Activated T-cell treated with anti-CD3 and anti-CD28 coated beads, Interleukin-2, amount 50 U/mL, for 4 hours (primary cell): ENCODE measurements around the gene CCNB2. TPM values are rescaled to one million over a fixed set of nuclear protein-coding genes. Genes with fewer than 3 reads are reported as not detected.

ENCODE experiments used
- ATAC-seq, 2 donors: fragments of 200-7000 bp; cut with Tn5 transposase; one replicate each; pipeline ENCODE4 v1.10.0; 2021
- DNase-seq: peaks from one replicate; pipeline ENCODE4 v3.0.0-alpha.2; 2020
- H3K27me3 Mint-ChIP-seq: one replicate; pipeline ENCODE4 v1.8.0; 2021; ENCODE audit warnings: low read depth, mixed read lengths
- H3K36me3 Mint-ChIP-seq: one replicate; pipeline ENCODE4 v1.8.0; 2022; ENCODE audit warnings: mixed read lengths; ENCODE audit not compliant: insufficient read depth
- H3K4me1 Mint-ChIP-seq: one replicate; pipeline ENCODE4 v1.8.0; 2021; ENCODE audit warnings: low read depth, mixed read lengths
- H3K4me3 Mint-ChIP-seq: one replicate; pipeline ENCODE4 v1.8.0; 2021; ENCODE audit warnings: mild to moderate bottlenecking, moderate library complexity, mixed read lengths
- H3K9me3 Mint-ChIP-seq: one replicate; pipeline ENCODE4 v1.8.0; 2021; ENCODE audit warnings: mixed read lengths
- total RNA-seq, 3 donors: library from RNA; stranded (reverse); gene quantifications; one replicate each; pipeline ENCODE4 v1.2.1, GENCODE V29; 2021

Gene CCNB2
- total RNA-seq, result 1 to 10 TPM; 1.8 to 2.7 (median 2.3) TPM

GRCh38 chr15:59104912-59105732 lies at the start of gene CCNB2:
TSS of gene CCNB2 (plus strand) at chr15:59105146. CDS start at chr15:59105269, 123 bp downstream.
- Mint-ChIP-seq H3K4me1 (peaks cover 9% of the 10 kb centered on the region), H3K4me3 (peak within 1 kb of the TSS; percentile 91), H3K9me3 (no peaks in the 10 kb centered on the region), H3K27me3 (no peaks in the 10 kb centered on the region), H3K36me3 (no peaks in the 10 kb centered on the region)
- DNase-seq, result peak; percentile 73
- ATAC-seq, result peak; percentile 100

- DNase-seq, result no peak
- Mint-ChIP-seq H3K4me3 (no peak overlapping the region), H3K27me3 (no peaks in the 10 kb centered on the region), H3K9me3 (no peaks in the 10 kb centered on the region), H3K36me3 (peaks cover 37% of the 10 kb centered on the region), H3K4me1 (no peaks in the 10 kb centered on the region)
- no peak for ATAC-seq
Measured at GRCh38 chr15:59059076-59059597, 45.8 kb upstream of the CCNB2 start.

- no peaks in the 10 kb centered on the region for H3K9me3 Mint-ChIP-seq
- no peaks in the 10 kb centered on the region for H3K27me3 Mint-ChIP-seq
- no peak overlapping the region for H3K4me3 Mint-ChIP-seq
- ATAC-seq (no peak), DNase-seq (no peak)
- H3K4me1 Mint-ChIP-seq, result no peaks in the 10 kb centered on the region
- H3K36me3 Mint-ChIP-seq, result peaks cover 40% of the 10 kb centered on the region
Measured at GRCh38 chr15:59060348-59060747, 44.6 kb upstream of the CCNB2 start.

GRCh38 chr15:59063042-59063441 lies 41.9 kb upstream of the CCNB2 start:
- Mint-ChIP-seq H3K4me1 (no peaks in the 10 kb centered on the region), H3K36me3 (peaks cover 48% of the 10 kb centered on the region), H3K9me3 (no peaks in the 10 kb centered on the region), H3K4me3 (no peak overlapping the region), H3K27me3 (no peaks in the 10 kb centered on the region)
- ATAC-seq, result no peak
- DNase-seq, result no peak

- peaks cover 42% of the 10 kb centered on the region for H3K36me3 Mint-ChIP-seq
- DNase-seq (no peak), ATAC-seq (no peak)
- H3K4me3 Mint-ChIP-seq, result no peak overlapping the region
- H3K4me1 Mint-ChIP-seq, result peaks cover 3% of the 10 kb centered on the region
- no peaks in the 10 kb centered on the region for H3K9me3 Mint-ChIP-seq
- H3K27me3 Mint-ChIP-seq, result no peaks in the 10 kb centered on the region
Measured at GRCh38 chr15:59069430-59069829, 35.5 kb upstream of the CCNB2 start.

GRCh38 chr15:59074607-59075006 lies 30.3 kb upstream of the CCNB2 start:
- H3K4me3 Mint-ChIP-seq, result no peak overlapping the region
- no peak for DNase-seq
- peaks cover 7% of the 10 kb centered on the region for H3K4me1 Mint-ChIP-seq
- no peaks in the 10 kb centered on the region for H3K9me3 Mint-ChIP-seq
- ATAC-seq, result peak; percentile 50 to 66
- peaks cover 25% of the 10 kb centered on the region for H3K36me3 Mint-ChIP-seq
- H3K27me3 Mint-ChIP-seq, result no peaks in the 10 kb centered on the region

- no peaks in the 10 kb centered on the region for H3K9me3 Mint-ChIP-seq
- H3K4me1 Mint-ChIP-seq, result no peaks in the 10 kb centered on the region
- no peaks in the 10 kb centered on the region for H3K27me3 Mint-ChIP-seq
- peaks cover 32% of the 10 kb centered on the region for H3K36me3 Mint-ChIP-seq
- ATAC-seq, result no peak
- H3K4me3 Mint-ChIP-seq, result no peak overlapping the region
- no peak for DNase-seq
Measured at GRCh38 chr15:59087731-59088130, 17.2 kb upstream of the CCNB2 start.

- DNase-seq, result no peak
- Mint-ChIP-seq H3K27me3 (no peaks in the 10 kb centered on the region), H3K36me3 (peaks cover 30% of the 10 kb centered on the region)
Measured at GRCh38 chr15:59094077-59094476, 10.9 kb upstream of the CCNB2 start.

GRCh38 chr15:59096429-59096828 lies 8.5 kb upstream of the CCNB2 start:
- ATAC-seq, result no peak
- Mint-ChIP-seq H3K4me1 (peaks cover 4% of the 10 kb centered on the region), H3K4me3 (no peak overlapping the region), H3K27me3 (no peaks in the 10 kb centered on the region), H3K36me3 (peaks cover 26% of the 10 kb centered on the region), H3K9me3 (no peaks in the 10 kb centered on the region)
- DNase-seq, result no peak

More at GRCh38 chr15:59094077-59094476, 10.9 kb upstream of the CCNB2 start:
- no peaks in the 10 kb centered on the region for H3K9me3 Mint-ChIP-seq
- ATAC-seq, result no peak
- H3K4me1 Mint-ChIP-seq, result peaks cover 2% of the 10 kb centered on the region
- no peak overlapping the region for H3K4me3 Mint-ChIP-seq

- no peak for DNase-seq
- H3K27me3 Mint-ChIP-seq, result no peaks in the 10 kb centered on the region
- ATAC-seq, result no peak
- H3K9me3 Mint-ChIP-seq, result no peaks in the 10 kb centered on the region
- no peak overlapping the region for H3K4me3 Mint-ChIP-seq
- H3K36me3 Mint-ChIP-seq, result peaks cover 13% of the 10 kb centered on the region
- peaks cover 7% of the 10 kb centered on the region for H3K4me1 Mint-ChIP-seq
Measured at GRCh38 chr15:59099162-59099685, 5.7 kb upstream of the CCNB2 start.

- Mint-ChIP-seq H3K9me3 (no peaks in the 10 kb centered on the region), H3K27me3 (no peaks in the 10 kb centered on the region)
Measured at GRCh38 chr15:59104602-59104911, 389 bp upstream of the CCNB2 start.

GRCh38 chr15:59105854-59106253 lies 908 bp downstream of the CCNB2 start:
- Mint-ChIP-seq H3K36me3 (no peaks in the 10 kb centered on the region), H3K9me3 (no peaks in the 10 kb centered on the region), H3K4me1 (peaks cover 9% of the 10 kb centered on the region), H3K27me3 (no peaks in the 10 kb centered on the region), H3K4me3 (peak overlapping the region; percentile 91)
- DNase-seq, result no peak
- ATAC-seq, result no peak

More at GRCh38 chr15:59104602-59104911, 389 bp upstream of the CCNB2 start:
- Mint-ChIP-seq H3K4me3 (peak overlapping the region; percentile 91), H3K36me3 (no peaks in the 10 kb centered on the region), H3K4me1 (peaks cover 9% of the 10 kb centered on the region)
- ATAC-seq (no peak), DNase-seq (peak; percentile 6)

- DNase-seq (no peak), ATAC-seq (no peak)
- Mint-ChIP-seq H3K27me3 (no peaks in the 10 kb centered on the region), H3K9me3 (no peaks in the 10 kb centered on the region), H3K36me3 (no peaks in the 10 kb centered on the region), H3K4me3 (no peak overlapping the region), H3K4me1 (no peaks in the 10 kb centered on the region)
Measured at GRCh38 chr15:59111251-59111650, 6.3 kb downstream of the CCNB2 start.

GRCh38 chr15:59115047-59115446 lies 10.1 kb downstream of the CCNB2 start:
- Mint-ChIP-seq H3K4me1 (no peaks in the 10 kb centered on the region), H3K4me3 (no peak overlapping the region), H3K9me3 (no peaks in the 10 kb centered on the region), H3K36me3 (peaks cover 2% of the 10 kb centered on the region), H3K27me3 (no peaks in the 10 kb centered on the region)
- no peak for DNase-seq
- ATAC-seq, result no peak

- no peaks in the 10 kb centered on the region for H3K27me3 Mint-ChIP-seq
- no peaks in the 10 kb centered on the region for H3K4me1 Mint-ChIP-seq
- no peak for ATAC-seq
- no peaks in the 10 kb centered on the region for H3K9me3 Mint-ChIP-seq
- no peak overlapping the region for H3K4me3 Mint-ChIP-seq
- DNase-seq, result no peak
- H3K36me3 Mint-ChIP-seq, result peaks cover 2% of the 10 kb centered on the region
Measured at GRCh38 chr15:59116141-59116540, 11.2 kb downstream of the CCNB2 start.
